ENCODE data around the gene PRKACA.

DNA sequence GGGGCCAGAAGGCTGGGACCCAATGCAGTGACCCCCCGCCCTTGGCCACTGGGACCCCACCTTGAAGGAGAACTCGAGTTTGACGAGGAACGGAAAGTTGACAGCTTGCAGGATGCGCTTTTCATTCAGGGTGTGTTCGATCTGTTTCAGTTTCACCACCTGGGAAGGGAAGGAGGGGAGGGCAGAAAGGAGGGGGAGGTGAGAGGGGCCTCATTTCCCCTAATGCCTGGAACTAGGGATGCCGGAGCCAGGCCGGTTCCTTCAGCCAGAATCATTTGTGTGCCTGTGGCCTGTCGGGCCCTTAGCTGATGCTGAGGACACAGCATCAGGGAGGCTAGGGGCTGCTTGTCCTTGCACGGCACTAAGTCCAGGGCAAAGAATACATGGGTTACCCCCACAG, 14.8 kb downstream of the PRKACA start:
- TF ChIP-seq YY1 (IDR thresholded peaks at IDR 0.05; ENCODE audit: insufficient read depth, insufficient read length) (no peak), ZNF274 (IDR thresholded peaks at IDR 0.05; ENCODE audit: low read depth, low read length) (no peak), SUZ12 (IDR thresholded peaks at IDR 0.05; ENCODE audit: extremely low read depth, insufficient read depth, insufficient read length) (no peak)
